Liver (tissue), 9 donors: Measurements from ENCODE around the gene SERPINF2. TPM values are rescaled to one million over a fixed set of nuclear protein-coding genes. Genes with fewer than 3 reads are reported as not detected.

Experiments used
- DNase-seq: peaks from one replicate; pipeline ENCODE4 v3.0.0-alpha.2; 2017; ENCODE audit warnings: low spot score
- H3K27ac ChIP-seq, 2 donors: one replicate each; pipeline ENCODE4 v1.7.0; 2013; ENCODE audit warnings: inconsistent platforms in 2 of 2, low read length in 2 of 2, control low read depth in 1 of 2, low read depth in 1 of 2, mild to moderate bottlenecking in 1 of 2
- H3K27me3 ChIP-seq, 4 donors: one replicate each; pipeline versions ENCODE4 v1.6.1 to v1.7.0; 2013; ENCODE audit warnings: low read length in 3 of 4, inconsistent platforms in 1 of 4, mild to moderate bottlenecking in 1 of 4, moderate library complexity in 1 of 4; ENCODE audit not compliant: control insufficient read depth in 4 of 4, insufficient read depth in 4 of 4
- H3K36me3 ChIP-seq, 4 donors: one replicate each; pipeline versions ENCODE4 v1.6.1 to v1.7.0; 2013; ENCODE audit warnings: low read length in 3 of 4, mild to moderate bottlenecking in 3 of 4, low read depth in 1 of 4, moderate library complexity in 1 of 4; ENCODE audit not compliant: control insufficient read depth in 4 of 4, insufficient read depth in 3 of 4
- H3K4me1 ChIP-seq, 4 donors: one replicate each; pipeline versions ENCODE4 v1.6.1 to v1.7.0; 2013; ENCODE audit warnings: low read length in 3 of 4, mild to moderate bottlenecking in 3 of 4, moderate library complexity in 1 of 4; ENCODE audit not compliant: control insufficient read depth in 4 of 4, insufficient read depth in 4 of 4
- H3K4me3 ChIP-seq, 3 donors: one replicate each; pipeline versions ENCODE4 v1.6.1 to v1.7.0; 2013; ENCODE audit warnings: low read length in 3 of 3, control low read depth in 1 of 3, low read depth in 1 of 3, mild to moderate bottlenecking in 1 of 3
- H3K9ac ChIP-seq, 2 donors: one replicate each; pipeline ENCODE4 v1.7.0; 2013; ENCODE audit warnings: low read length in 2 of 2, mild to moderate bottlenecking in 2 of 2, moderate library complexity in 2 of 2, control low read depth in 1 of 2, low read depth in 1 of 2
- H3K9me3 ChIP-seq, 4 donors: one replicate each; pipeline versions ENCODE4 v1.6.1 to v1.7.0; 2013; ENCODE audit warnings: low read length in 3 of 4; ENCODE audit not compliant: control insufficient read depth in 4 of 4
- CTCF ChIP-seq: fragments of 150-350 bp; IDR thresholded peaks from 2 replicates; pipeline ENCODE4 v1.5.1; 2017; ENCODE audit warnings: improper control_type of control experiment, low read depth, low read length; ENCODE audit not compliant: missing input control
- FOXA2 ChIP-seq: IDR thresholded peaks from 2 replicates; pipeline ENCODE4 v1.6.1; 2016; ENCODE audit warnings: antibody characterized with exemption
- HNF4A ChIP-seq, 2 donors: conservative IDR thresholded peaks; 2 replicates each; pipeline ENCODE4 v1.6.1; 2016; ENCODE audit warnings: antibody characterized with exemption in 2 of 2, mild to moderate bottlenecking in 2 of 2
- HNF4G ChIP-seq: IDR thresholded peaks from 2 replicates; pipeline ENCODE4 v1.6.1; 2016; ENCODE audit warnings: antibody characterized with exemption
- JUND ChIP-seq, 2 donors: IDR thresholded peaks; 2 replicates each; pipeline ENCODE4 v1.6.1; 2016; ENCODE audit warnings: antibody characterized with exemption in 2 of 2
- MAX ChIP-seq: IDR thresholded peaks from 2 replicates; pipeline ENCODE4 v1.6.1; 2016; ENCODE audit warnings: antibody characterized with exemption
- NR2F2 ChIP-seq: IDR thresholded peaks from 2 replicates; pipeline ENCODE4 v1.6.1; 2016; ENCODE audit warnings: antibody characterized with exemption
- RAD21 ChIP-seq, 2 donors: IDR thresholded peaks; 2 replicates each; pipeline ENCODE4 v1.6.1; 2016; ENCODE audit warnings: antibody characterized with exemption in 2 of 2, mild to moderate bottlenecking in 2 of 2
- REST ChIP-seq: IDR thresholded peaks from 2 replicates; pipeline ENCODE4 v1.6.1; 2016; ENCODE audit warnings: antibody characterized with exemption, mild to moderate bottlenecking
- RXRA ChIP-seq, 2 donors: IDR thresholded peaks; 2 replicates each; pipeline ENCODE4 v1.6.1; 2017 to 2018; ENCODE audit warnings: antibody characterized with exemption in 2 of 2, mild to moderate bottlenecking in 1 of 2
- SP1 ChIP-seq: IDR thresholded peaks from 2 replicates; pipeline ENCODE4 v1.6.1; 2018; ENCODE audit warnings: antibody characterized with exemption, mild to moderate bottlenecking
- YY1 ChIP-seq: IDR thresholded peaks from 2 replicates; pipeline ENCODE4 v1.6.1; 2016; ENCODE audit warnings: antibody characterized with exemption, mild to moderate bottlenecking
- WGBS: extraction: QIAGEN DNeasy Blood & Tissue Kit; methylation state at CpG from one replicate; pipeline ENCODE4 v1.1.7; 2013; 5-methylcytosine and 5-hydroxymethylcytosine counted together
- polyA plus RNA-seq, 2 donors: library from polyadenylated mRNA; stranded (reverse) in 1 of 2; unstranded in 1 of 2; fragments of 200-250 nt in 1 of 2; fragments of >200 nt in 1 of 2; fragmentation: Nextera tagmentation in 1 of 2; extraction: Ambion mirVana in 1 of 2; gene quantifications; one replicate each; pipeline versions ENCODE4 v1.2.1 to v1.2.3, GENCODE V29; 2013 to 2015
- total RNA-seq, 2 donors: library from RNA; depleted of rRNA; stranded (reverse); fragments of >200 nt; gene quantifications; one replicate each; pipeline ENCODE4 v1.2.3, GENCODE V29; 2014
- donor health status: healthy.
- donor health status: healthy.
- donor health status: healthy.
- donor health status: healthy.
- donor health status: healthy.

The SERPINF2 gene
- total and polyA plus RNA-seq, 4 donors = 477 to 1,248 (median 675) TPM

GRCh38 chr17:1727258-1727789 lies 15.3 kb upstream of the SERPINF2 start:
- Histone ChIP-seq H3K4me1 (peaks cover 17 to 55% (median 33%) of the 10 kb centered on the region in 4 donors), H3K4me3 (no peak overlapping the region), H3K27me3 (no peaks in the 10 kb centered on the region), H3K27ac (no peak overlapping the region), H3K36me3 (peaks cover 0 to 5% (median 2%) of the 10 kb centered on the region in 4 donors), H3K9ac (no peak overlapping the region), H3K9me3 (no peaks in the 10 kb centered on the region)
- TF ChIP-seq SP1 = no peak
- peak; percentile 9 for TF ChIP-seq CTCF
- DNase-seq = no peak
- WGBS = 69% methylated on average over 21 of the region's 21 CpGs

GRCh38 chr17:1727876-1728630 lies 14.6 kb upstream of the SERPINF2 start:
- no peak overlapping the region for H3K27ac ChIP-seq
- TF ChIP-seq REST (no peak), RXRA (IDR thresholded peaks at IDR 0.05) (no peak), FOXA2 (no peak), NR2F2 (no peak), MAX (no peak), HNF4G (no peak), RAD21 (IDR thresholded peaks at IDR 0.05) (no peak), SP1 (no peak)
- no peak overlapping the region for H3K9ac ChIP-seq
- DNase-seq = peak; percentile 39
- H3K27me3 ChIP-seq = no peaks in the 10 kb centered on the region
- peaks cover 17 to 52% (median 32%) of the 10 kb centered on the region in 4 donors for H3K4me1 ChIP-seq
- no peak overlapping the region for H3K4me3 ChIP-seq
- H3K9me3 ChIP-seq = no peaks in the 10 kb centered on the region
- 90% methylated on average over 28 of the region's 28 CpGs for WGBS
- peaks cover 2 to 5% (median 4%) of the 10 kb centered on the region in 4 donors for H3K36me3 ChIP-seq

- H3K4me3 ChIP-seq = no peak overlapping the region
- no peak for DNase-seq
Observed at GRCh38 chr17:1729966-1730325, 12.7 kb upstream of the SERPINF2 start.

More at GRCh38 chr17:1729966-1730325, 12.7 kb upstream of the SERPINF2 start:
- Histone ChIP-seq H3K4me1 (peaks cover 11 to 42% (median 29%) of the 10 kb centered on the region in 4 donors), H3K27ac (no peak overlapping the region), H3K27me3 (no peaks in the 10 kb centered on the region), H3K36me3 (peaks cover 5 to 12% (median 8%) of the 10 kb centered on the region in 4 donors), H3K9ac (no peak overlapping the region), H3K9me3 (no peaks in the 10 kb centered on the region)
- TF ChIP-seq YY1 = no peak
- TF ChIP-seq HNF4A (conservative IDR thresholded peaks at IDR 0.05) = no peak
- TF ChIP-seq JUND (IDR thresholded peaks at IDR 0.05) = no peak
- 80% methylated on average over 15 of the region's 15 CpGs for WGBS
